ENCODE measurements around the gene CARD18.

CARD18 gene

DNA sequence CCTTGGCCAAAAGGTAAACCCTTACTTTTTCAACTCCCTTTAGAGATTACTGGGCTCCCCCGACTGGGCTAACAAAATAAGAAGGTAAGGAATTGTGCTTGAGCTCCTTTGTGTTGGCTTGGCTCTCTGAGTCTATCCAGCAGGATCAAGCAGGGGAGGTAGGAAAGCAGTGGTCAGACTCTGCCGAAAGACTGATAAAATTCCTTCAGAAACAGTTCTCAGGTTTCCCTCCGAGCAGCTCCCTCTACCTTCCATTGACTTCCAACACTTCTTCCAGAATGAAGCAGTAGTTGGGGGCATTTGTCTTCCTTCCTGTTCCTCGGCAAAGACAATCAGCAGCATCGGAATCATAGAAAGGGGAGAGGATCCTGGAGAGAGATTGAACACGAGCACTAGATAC is 16.1 kb upstream of the CARD18 start:
- H3K4me3 ChIP-seq (replicated peaks; ENCODE audit: low read depth, low read length): no peak overlapping the region
- DNase-seq (ENCODE audit: extremely low read depth, low read depth): no peak
- TF ChIP-seq, protein P1, sequence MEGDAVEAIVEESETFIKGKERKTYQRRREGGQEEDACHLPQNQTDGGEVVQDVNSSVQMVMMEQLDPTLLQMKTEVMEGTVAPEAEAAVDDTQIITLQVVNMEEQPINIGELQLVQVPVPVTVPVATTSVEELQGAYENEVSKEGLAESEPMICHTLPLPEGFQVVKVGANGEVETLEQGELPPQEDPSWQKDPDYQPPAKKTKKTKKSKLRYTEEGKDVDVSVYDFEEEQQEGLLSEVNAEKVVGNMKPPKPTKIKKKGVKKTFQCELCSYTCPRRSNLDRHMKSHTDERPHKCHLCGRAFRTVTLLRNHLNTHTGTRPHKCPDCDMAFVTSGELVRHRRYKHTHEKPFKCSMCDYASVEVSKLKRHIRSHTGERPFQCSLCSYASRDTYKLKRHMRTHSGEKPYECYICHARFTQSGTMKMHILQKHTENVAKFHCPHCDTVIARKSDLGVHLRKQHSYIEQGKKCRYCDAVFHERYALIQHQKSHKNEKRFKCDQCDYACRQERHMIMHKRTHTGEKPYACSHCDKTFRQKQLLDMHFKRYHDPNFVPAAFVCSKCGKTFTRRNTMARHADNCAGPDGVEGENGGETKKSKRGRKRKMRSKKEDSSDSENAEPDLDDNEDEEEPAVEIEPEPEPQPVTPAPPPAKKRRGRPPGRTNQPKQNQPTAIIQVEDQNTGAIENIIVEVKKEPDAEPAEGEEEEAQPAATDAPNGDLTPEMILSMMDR (IDR thresholded peaks at IDR 0.05; ENCODE audit: low read depth, low read length, missing control alignments): no peak

DNA sequence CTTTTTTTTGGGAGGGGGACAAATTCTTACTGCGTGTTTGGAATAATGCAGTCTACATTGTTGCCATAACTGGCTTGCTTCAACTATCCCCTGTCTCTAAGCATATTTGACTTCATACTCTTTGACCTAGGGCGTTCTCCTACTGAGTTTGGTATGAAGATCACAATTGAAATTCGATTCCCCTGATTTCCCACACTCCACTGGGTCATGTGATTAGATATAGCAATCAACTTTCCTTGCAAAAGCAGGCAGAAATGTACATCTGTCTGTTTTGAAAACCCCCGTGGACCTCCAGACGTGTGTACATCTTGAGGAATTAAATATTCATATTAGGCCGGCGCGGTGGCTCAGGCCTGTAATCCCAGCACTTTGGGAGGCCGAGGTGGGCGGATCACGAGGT is 13.8 kb upstream of the CARD18 start:
- H3K4me3 ChIP-seq (replicated peaks; ENCODE audit: low read depth, low read length): no peak overlapping the region
- DNase-seq (ENCODE audit: extremely low read depth, low read depth): no peak
- TF ChIP-seq, protein P1 (IDR thresholded peaks at IDR 0.05; ENCODE audit: low read depth, low read length, missing control alignments): no peak

DNA sequence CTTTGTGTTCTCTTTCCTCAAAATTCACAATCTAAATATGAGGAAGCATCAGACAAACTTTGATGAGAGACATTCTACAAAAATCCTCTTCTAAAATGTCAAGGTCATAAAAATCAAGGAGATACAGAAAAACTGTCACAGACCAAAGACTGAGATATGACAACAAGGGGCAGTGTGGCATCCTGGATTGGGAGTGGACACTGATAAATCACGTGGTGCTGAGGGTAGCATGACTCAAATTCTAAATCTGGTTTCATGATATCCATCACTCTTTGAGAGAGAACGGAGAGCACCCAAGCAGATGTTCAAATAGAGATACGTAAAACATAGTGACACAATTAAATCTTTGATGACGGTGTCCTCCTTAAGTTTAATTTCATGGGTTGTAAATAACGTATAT is 13.0 kb upstream of the CARD18 start:
- TF ChIP-seq, protein P1 (IDR thresholded peaks at IDR 0.05; ENCODE audit: low read depth, low read length, missing control alignments): no peak
- H3K4me3 ChIP-seq (replicated peaks; ENCODE audit: low read depth, low read length): no peak overlapping the region
- no peak for DNase-seq (ENCODE audit: extremely low read depth, low read depth)

DNA sequence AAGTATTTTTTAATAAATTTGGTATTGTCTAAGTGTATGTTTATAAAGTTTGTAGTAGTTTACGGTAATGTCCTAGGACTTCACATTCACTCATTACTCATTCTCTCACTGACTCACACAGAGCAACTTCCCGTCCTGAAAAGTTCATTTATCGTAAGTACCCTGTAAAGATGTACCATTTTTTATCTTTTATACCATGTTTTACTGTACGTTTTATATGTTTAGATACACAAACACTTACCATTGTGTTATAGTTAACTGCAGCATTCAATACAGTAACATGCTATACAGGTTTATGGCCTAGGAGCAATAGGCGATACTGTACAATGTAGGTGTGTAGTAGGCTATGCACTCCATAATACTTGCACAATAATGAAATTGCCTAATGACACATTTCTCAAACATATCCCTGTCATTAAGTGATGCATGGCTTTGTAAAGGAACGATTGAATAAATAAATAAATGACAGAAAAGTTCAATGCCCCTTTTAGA is 12.5 kb upstream of the CARD18 start:
- DNase-seq (ENCODE audit: extremely low read depth, low read depth): no peak
- TF ChIP-seq, protein P1 (IDR thresholded peaks at IDR 0.05; ENCODE audit: low read depth, low read length, missing control alignments): no peak
- H3K4me3 ChIP-seq (replicated peaks; ENCODE audit: low read depth, low read length): no peak overlapping the region

DNA sequence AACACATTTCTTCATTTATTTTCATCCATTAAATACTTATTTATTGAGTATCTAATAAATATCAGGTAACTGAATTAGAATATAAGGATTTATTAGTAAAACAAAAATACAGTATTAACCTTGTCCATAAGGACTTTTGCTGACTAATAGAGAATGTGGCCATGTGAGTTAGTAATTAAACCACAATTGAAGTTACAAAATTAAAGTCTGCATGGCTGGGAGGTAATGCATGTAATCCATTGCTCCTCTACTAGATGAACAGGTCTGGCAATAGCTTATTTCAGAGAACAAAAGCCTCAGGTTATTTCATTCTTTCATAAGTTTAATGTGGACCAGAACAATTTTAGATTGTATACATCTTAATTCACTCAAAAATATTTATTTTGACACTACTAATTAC is 9.9 kb upstream of the CARD18 start:
- DNase-seq (ENCODE audit: extremely low read depth, low read depth): no peak
- TF ChIP-seq, protein P1 (IDR thresholded peaks at IDR 0.05; ENCODE audit: low read depth, low read length, missing control alignments): no peak
- H3K4me3 ChIP-seq (replicated peaks; ENCODE audit: low read depth, low read length): no peak overlapping the region

DNA sequence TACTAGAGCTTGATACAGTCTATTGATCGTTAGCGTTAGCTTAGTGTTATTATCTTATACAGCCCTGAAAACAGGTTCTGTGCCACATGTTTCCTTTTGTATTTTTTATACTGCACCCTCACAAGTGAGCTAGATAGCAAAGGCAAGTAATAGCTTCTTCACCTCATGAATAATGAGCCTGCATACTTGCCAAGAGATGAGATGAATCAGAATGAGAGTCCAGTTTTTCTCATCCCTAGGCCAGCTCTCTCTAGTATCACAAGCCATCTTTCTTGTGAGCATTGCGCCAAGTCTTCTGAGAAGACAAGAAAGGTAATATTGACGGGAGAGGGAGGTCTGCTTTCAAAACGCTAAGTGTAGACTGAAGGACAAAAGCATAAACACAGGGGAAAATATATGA is 8.7 kb upstream of the CARD18 start:
- TF ChIP-seq, protein P1 (IDR thresholded peaks at IDR 0.05; ENCODE audit: low read depth, low read length, missing control alignments): no peak

DNA sequence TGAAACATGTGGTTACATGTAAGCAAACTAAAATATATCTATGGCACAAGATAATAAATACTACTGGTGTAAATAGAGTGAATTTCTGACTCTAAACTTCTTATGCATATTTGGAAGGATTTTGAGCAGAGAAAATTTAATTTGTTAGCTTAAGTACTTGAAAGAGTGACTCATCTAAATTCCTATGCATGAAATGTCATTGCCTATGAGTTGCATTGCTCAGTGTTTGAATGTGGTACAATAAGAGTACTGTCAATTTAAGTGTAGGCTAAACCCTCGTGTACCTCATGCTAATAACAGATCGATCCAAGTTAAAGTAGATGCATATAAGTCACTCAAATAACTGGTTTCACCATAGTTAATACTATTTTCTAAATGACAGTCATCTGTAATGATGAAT is 5.3 kb upstream of the CARD18 start:
- TF ChIP-seq, protein P1 (IDR thresholded peaks at IDR 0.05; ENCODE audit: low read depth, low read length, missing control alignments): no peak
- H3K4me3 ChIP-seq (replicated peaks; ENCODE audit: low read depth, low read length): no peak overlapping the region
- no peak for DNase-seq (ENCODE audit: extremely low read depth, low read depth)

More for the DNA sequence above, 8.7 kb upstream of the CARD18 start:
- H3K4me3 ChIP-seq (replicated peaks; ENCODE audit: low read depth, low read length): no peak overlapping the region
- DNase-seq (ENCODE audit: extremely low read depth, low read depth): no peak
